GM12864 (cell line): Measurements from ENCODE around the gene PLXNA2.

Source experiments
- DNase-seq: peaks from one replicate; pipeline ENCODE4 v3.0.0-alpha.2; 2011; ENCODE audit warnings: low read depth
- H3K4me3 ChIP-seq: 2 replicates; pipeline ENCODE4 v1.5.1; 2011; ENCODE audit warnings: mild to moderate bottlenecking, low read depth, low read length, control low read depth
- TF ChIP-seq, protein P1 (sequence below): IDR thresholded peaks from 2 replicates; pipeline ENCODE4 v1.5.1; 2011; ENCODE audit warnings: low read depth, mild to moderate bottlenecking, moderate library complexity, low read length, control low read depth, inconsistent platforms; ENCODE audit errors: missing control alignments

PLXNA2 gene

DNA sequence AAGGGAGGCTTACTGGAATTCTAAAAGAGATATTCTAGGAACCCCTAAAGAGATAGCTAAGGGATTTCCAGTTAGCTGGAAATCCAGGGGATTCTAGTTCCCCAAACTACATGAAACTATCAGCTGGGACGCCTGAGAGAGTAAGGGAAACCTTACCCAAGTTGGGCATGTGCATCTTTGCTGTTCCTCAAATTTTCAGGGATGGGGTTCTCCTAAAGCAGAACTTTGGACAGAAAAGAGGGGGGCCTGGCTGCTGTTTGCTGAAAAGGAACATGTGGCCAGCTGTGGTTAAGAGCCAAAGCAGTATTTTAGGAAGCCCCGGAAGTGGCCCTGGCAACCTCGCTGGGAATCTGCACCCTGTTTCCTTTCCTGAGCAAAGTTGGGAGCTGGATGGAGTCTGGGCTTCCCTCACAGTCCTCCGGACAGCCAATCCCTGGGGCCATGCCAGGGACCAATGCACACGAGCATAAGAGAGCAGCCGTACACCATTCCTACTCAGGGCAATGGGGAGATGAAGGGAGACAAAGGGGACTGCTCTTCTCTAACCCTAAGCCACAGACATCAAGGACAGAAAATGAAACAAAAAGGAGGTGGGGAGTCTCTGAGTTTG is 154.3 kb downstream of the PLXNA2 start:
- TF ChIP-seq, protein P1, sequence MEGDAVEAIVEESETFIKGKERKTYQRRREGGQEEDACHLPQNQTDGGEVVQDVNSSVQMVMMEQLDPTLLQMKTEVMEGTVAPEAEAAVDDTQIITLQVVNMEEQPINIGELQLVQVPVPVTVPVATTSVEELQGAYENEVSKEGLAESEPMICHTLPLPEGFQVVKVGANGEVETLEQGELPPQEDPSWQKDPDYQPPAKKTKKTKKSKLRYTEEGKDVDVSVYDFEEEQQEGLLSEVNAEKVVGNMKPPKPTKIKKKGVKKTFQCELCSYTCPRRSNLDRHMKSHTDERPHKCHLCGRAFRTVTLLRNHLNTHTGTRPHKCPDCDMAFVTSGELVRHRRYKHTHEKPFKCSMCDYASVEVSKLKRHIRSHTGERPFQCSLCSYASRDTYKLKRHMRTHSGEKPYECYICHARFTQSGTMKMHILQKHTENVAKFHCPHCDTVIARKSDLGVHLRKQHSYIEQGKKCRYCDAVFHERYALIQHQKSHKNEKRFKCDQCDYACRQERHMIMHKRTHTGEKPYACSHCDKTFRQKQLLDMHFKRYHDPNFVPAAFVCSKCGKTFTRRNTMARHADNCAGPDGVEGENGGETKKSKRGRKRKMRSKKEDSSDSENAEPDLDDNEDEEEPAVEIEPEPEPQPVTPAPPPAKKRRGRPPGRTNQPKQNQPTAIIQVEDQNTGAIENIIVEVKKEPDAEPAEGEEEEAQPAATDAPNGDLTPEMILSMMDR = no peak
- no peak overlapping the region for H3K4me3 ChIP-seq
- DNase-seq = no peak

DNA sequence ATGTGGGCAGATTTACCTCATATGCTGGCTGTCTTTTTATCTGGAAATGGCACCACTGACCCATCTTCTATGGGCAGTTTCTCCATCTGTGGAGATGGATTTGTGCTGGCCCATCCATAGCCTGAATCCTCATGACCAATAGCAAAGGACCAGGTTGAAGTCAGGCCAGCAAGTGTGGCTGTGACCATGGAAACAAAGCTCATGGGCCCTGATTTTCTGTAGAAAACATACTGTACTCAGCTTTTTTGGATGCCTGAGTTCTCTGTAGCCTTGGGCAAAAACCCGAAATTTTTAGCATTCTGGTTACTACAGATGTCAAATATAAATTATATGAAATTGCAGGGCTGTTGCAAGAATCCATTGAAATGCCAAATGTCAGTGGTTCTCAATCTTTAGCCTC is 155.0 kb downstream of the PLXNA2 start:
- no peak overlapping the region for H3K4me3 ChIP-seq
- TF ChIP-seq, protein P1 = no peak
- no peak for DNase-seq

DNA sequence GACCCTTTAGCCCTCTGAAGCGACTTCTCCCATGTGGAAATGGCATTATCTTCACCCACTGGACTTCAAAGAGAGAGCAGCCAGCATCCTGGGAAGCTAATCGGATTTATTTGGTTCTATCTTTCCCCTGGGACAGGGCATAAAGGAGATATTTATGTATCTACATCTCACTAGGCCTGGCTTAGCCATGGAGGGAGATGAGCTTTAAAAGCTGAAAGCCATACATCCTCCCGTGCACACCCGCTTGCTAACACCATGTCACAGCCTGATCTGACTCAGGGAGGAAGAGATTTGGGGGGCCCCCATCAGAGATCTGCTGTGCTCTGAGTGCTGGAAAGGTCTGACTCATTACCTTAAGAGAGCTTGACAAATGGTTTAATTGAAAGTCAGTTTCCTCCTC is 155.9 kb downstream of the PLXNA2 start:
- no peak for DNase-seq
- no peak overlapping the region for H3K4me3 ChIP-seq
- TF ChIP-seq, protein P1 = no peak

DNA sequence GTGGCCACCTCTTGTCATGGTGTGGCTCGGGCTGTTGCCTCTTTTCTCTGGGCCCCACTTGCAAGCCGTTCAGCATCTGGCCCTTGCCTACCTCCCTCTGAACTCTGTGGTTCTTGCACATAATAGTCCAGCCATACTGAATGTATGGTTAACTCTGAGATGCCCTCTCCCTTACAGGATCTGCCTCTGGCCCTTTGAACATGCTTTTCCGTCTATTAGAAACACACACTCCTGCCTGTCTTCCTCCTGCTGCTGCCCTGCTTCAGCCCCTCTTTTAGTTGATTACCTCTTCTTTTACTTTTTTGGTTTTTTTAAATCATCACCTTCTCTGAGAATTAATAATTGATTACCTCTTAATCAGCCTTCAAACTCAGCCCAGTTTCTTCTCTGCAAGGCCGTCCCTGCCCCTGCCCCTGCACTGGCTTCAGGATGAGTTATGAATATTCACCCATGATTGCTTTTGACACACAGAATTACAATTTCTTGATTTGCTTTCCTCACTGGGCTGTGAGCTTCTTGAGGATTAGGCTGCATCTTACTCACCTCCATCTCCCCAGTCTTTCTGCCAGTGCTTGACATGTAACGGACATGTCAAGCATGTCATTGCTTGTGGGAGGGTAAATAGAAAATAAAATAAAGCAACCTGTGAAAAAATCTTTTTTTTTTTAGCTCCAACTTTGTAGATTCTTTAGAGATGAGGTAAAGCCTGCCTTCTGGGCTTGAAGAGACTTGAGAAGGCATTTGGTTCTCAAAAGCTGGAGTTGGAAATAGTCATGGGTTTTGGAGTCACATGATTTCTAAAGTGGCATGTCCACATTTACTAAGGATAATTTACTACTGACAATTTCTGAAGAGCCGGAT is 158.3 kb downstream of the PLXNA2 start:
- H3K4me3 ChIP-seq = no peak overlapping the region; the same call in 1 of the 2 replicates
- no peak for DNase-seq
- TF ChIP-seq, protein P1 = no peak

DNA sequence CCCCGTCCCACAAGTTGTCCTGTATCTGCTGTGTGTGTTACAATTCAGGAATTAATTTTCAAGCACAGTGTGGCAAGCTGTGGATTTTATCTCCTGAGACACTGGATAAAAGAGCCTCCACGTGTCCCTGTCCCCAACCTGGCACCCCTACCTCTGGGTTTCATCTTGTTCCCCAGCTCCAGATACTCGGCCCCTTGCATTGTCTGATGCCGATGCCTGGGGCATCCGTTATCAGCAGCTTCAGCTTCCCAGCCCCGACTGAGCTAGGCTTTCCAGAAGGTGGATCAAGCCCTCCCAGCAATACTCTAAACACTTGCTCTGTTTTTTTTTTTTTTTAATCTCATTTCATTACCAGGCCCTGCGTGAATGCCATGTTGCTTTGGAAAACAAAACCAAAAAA is 159.4 kb downstream of the PLXNA2 start:
- DNase-seq = no peak
- H3K4me3 ChIP-seq = no peak overlapping the region
- TF ChIP-seq, protein P1 = no peak

DNA sequence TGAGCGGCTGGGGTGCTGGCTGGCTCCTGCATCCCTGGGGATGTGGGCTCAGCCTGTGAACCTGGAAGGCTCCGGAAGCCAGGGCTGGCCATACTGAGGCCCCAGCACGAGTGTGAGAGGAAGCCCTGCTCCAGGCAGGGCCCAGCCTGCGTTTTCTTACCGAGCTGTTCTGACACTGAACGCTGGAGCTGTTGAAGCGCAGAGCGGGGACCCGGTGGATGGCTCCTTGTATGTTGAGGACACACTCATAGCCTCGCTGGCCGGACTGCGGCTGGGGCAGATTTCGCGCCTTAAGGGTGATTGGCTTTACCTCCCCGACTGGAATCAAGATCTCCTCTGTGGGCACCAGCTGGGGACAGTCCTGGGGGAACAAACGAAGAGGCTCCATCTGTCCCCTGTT is 160.0 kb downstream of the PLXNA2 start:
- TF ChIP-seq, protein P1 = no peak
- DNase-seq = no peak
- H3K4me3 ChIP-seq = no peak overlapping the region

DNA sequence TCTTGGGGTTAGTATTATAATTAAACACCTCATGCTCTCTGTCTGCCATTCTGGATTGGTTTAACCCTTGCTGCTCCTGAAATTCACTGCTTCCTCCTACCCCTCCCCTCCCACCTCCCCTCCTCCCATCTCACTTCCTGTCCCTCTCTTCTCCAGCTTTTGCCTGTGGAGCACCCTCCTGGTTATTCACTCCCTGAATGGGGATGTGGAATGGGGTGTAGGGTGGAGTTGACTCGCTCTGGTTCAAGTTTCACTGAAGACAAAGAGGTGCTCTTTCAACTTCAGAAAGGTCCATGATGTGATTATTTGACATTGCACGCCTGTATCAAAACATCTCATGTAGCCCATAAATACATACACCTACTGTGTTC is 160.5 kb downstream of the PLXNA2 start:
- TF ChIP-seq, protein P1 = no peak
- no peak overlapping the region for H3K4me3 ChIP-seq
- no peak for DNase-seq
